Spinal cord (tissue), 10 donors: ENCODE data around the gene RHNO1. TPM values are rescaled to one million over a fixed set of nuclear protein-coding genes. Genes with fewer than 3 reads are reported as not detected.

Experiments
- DNase-seq, 6 donors: peaks; one replicate each; pipeline versions ENCODE4 v3.0.0 to v3.0.0-alpha.2; 2013 to 2015; ENCODE audit warnings: low spot score in 6 of 6, low read depth in 4 of 6
- H3K27ac ChIP-seq: one replicate; pipeline ENCODE4 v1.5.1; 2013; ENCODE audit warnings: low read depth, low read length, control low read depth
- H3K27me3 ChIP-seq: one replicate; pipeline ENCODE4 v1.6.1; 2013; ENCODE audit warnings: low read length; ENCODE audit not compliant: control insufficient read depth, insufficient read depth
- H3K36me3 ChIP-seq: one replicate; pipeline ENCODE4 v1.6.1; 2013; ENCODE audit warnings: low read length; ENCODE audit not compliant: control insufficient read depth, insufficient read depth
- H3K4me1 ChIP-seq: one replicate; pipeline ENCODE4 v1.6.1; 2013; ENCODE audit warnings: low read length; ENCODE audit not compliant: control insufficient read depth, insufficient read depth
- H3K4me3 ChIP-seq: one replicate; pipeline ENCODE4 v1.5.1; 2013; ENCODE audit warnings: low read depth, low read length, control low read depth
- H3K9me3 ChIP-seq: one replicate; pipeline ENCODE4 v1.6.1; 2013; ENCODE audit warnings: low read length; ENCODE audit not compliant: control insufficient read depth, insufficient read depth
- WGBS: methylation state at CpG from one replicate; pipeline ENCODE4 v1.1.5; 2013; ENCODE audit warnings: missing lambda C conversion rate; ENCODE audit not compliant: insufficient coverage; 5-methylcytosine and 5-hydroxymethylcytosine counted together
- polyA plus RNA-seq, 2 donors: library from polyadenylated mRNA; unstranded; fragments of 120-200 nt; gene quantifications; one replicate each; pipeline ENCODE4 v1.2.1, GENCODE V29; 2013; ENCODE audit not compliant: insufficient read length in 2 of 2
- total RNA-seq, 2 donors: library from RNA; depleted of rRNA in 1 of 2; stranded (reverse); fragments of 120-200 nt in 1 of 2; fragments of >200 nt in 1 of 2; gene quantifications; one replicate each; pipeline versions ENCODE4 v1.2.3 to v1.2.4, GENCODE V29; 2013 to 2014
- donor health status: healthy.

Gene RHNO1
- total and polyA plus RNA-seq, 4 donors, result 31.2 to 59.9 (median 44.6) TPM

DNA sequence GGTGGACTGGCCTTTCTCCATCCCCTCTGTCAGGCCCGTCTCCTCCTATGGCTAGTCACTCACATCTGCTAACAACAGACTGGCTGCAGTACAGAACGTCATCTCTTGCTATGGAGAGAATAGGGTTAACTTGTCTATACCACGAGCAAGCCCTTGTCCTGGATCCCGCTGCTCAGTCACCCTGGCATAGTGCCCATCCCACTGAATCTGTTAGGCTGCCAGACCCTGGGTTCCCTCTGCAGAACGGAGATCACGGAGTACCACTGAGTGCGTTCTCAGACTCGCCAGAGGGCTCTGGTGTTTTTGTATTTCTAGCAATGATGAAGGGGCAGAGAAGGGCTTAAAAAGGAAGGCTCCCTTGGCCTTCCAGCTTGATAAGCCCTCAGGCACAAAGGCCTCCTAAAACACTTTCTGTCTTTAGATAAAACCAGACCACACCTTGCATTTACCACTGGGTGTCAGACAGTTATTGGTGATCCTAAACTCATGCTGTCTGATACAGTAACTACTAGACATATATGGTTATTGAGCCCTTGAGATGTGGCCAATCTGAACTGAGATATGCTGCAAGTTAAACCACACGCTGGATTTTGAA, 35.9 kb upstream of the RHNO1 start:
- Histone ChIP-seq H3K36me3 (no peaks in the 10 kb centered on the region), H3K4me3 (no peak overlapping the region), H3K27me3 (no peaks in the 10 kb centered on the region), H3K4me1 (peaks cover 28% of the 10 kb centered on the region), H3K9me3 (no peaks in the 10 kb centered on the region), H3K27ac (peak overlapping the region; percentile 57)
- DNase-seq, result peak in 2 of 6 donors; percentile 49 to 50
- WGBS, result 4% methylated on average over 6 of the region's 9 CpGs

DNA sequence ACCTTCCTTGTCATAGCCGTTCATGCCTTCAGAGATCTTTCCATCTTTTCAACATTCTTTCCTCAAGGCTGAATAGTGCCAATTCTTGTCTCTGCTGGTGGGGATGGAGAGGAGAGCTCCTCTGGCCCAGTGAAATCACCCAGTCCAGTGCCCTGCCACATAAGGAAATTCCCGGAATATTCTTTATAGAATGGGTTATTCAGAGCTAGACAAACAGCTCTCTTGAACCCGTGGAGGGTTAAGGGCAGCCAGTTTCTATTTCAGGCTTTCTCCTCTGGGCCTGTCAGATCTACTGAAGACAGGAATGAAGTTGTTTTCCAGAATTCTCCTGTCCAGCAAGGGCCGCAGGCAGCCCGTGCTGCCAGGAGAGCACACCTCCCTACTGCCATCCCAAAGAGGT, 34.1 kb upstream of the RHNO1 start:
- Histone ChIP-seq H3K36me3 (no peaks in the 10 kb centered on the region), H3K9me3 (no peaks in the 10 kb centered on the region), H3K4me1 (peaks cover 33% of the 10 kb centered on the region), H3K27ac (peak overlapping the region; percentile 83), H3K27me3 (no peaks in the 10 kb centered on the region), H3K4me3 (no peak overlapping the region)
- DNase-seq, result no peak
- WGBS, result 90% methylated on average over 4 of the region's 5 CpGs

GRCh38 chr12:2844786-2845185, 32.2 kb upstream of the RHNO1 start:
- Histone ChIP-seq H3K36me3 (no peaks in the 10 kb centered on the region), H3K9me3 (no peaks in the 10 kb centered on the region), H3K27me3 (no peaks in the 10 kb centered on the region), H3K27ac (peak overlapping the region; percentile 69), H3K4me1 (peaks cover 33% of the 10 kb centered on the region), H3K4me3 (no peak overlapping the region)
- no peak for DNase-seq
- 87% methylated on average over 8 of the region's 9 CpGs for WGBS

GRCh38 chr12:2845280-2845679, 31.7 kb upstream of the RHNO1 start:
- H3K36me3 ChIP-seq, result no peaks in the 10 kb centered on the region
- peaks cover 33% of the 10 kb centered on the region for H3K4me1 ChIP-seq
- no peaks in the 10 kb centered on the region for H3K27me3 ChIP-seq
- H3K27ac ChIP-seq, result peak overlapping the region; percentile 69
- peak in 1 of 6 donors; percentile 34 for DNase-seq
- H3K4me3 ChIP-seq, result no peak overlapping the region
- 34% methylated on average over 3 of the region's 6 CpGs for WGBS
- no peaks in the 10 kb centered on the region for H3K9me3 ChIP-seq

- Histone ChIP-seq H3K9me3 (no peaks in the 10 kb centered on the region), H3K4me1 (peaks cover 6% of the 10 kb centered on the region), H3K27ac (no peak overlapping the region), H3K4me3 (no peak overlapping the region), H3K27me3 (no peaks in the 10 kb centered on the region), H3K36me3 (peaks cover 5% of the 10 kb centered on the region)
- no CpG with 5 or more reads among the region's 3 CpGs for WGBS
- no peak for DNase-seq
Observed at GRCh38 chr12:2851931-2852330, 25.1 kb upstream of the RHNO1 start.

- Histone ChIP-seq H3K36me3 (peaks cover 11% of the 10 kb centered on the region), H3K4me3 (no peak overlapping the region), H3K27me3 (no peaks in the 10 kb centered on the region), H3K27ac (no peak overlapping the region), H3K4me1 (peaks cover 6% of the 10 kb centered on the region), H3K9me3 (no peaks in the 10 kb centered on the region)
- 2% methylated on average over 8 of the region's 11 CpGs for WGBS
- peak in 4 of 6 donors; percentile 60 to 93 (median 77) for DNase-seq
Observed at GRCh38 chr12:2853626-2854025, 23.4 kb upstream of the RHNO1 start.

GRCh38 chr12:2854669-2855453, 22.2 kb upstream of the RHNO1 start:
- Histone ChIP-seq H3K4me3 (no peak overlapping the region), H3K4me1 (peaks cover 6% of the 10 kb centered on the region), H3K9me3 (no peaks in the 10 kb centered on the region), H3K27ac (no peak overlapping the region), H3K36me3 (peaks cover 20% of the 10 kb centered on the region), H3K27me3 (no peaks in the 10 kb centered on the region)
- WGBS, result 84% methylated on average over 20 of the region's 25 CpGs
- DNase-seq, result no peak

- peaks cover 6% of the 10 kb centered on the region for H3K4me1 ChIP-seq
- WGBS, result 87% methylated on average over 7 of the region's 7 CpGs
- DNase-seq, result no peak
- H3K9me3 ChIP-seq, result no peaks in the 10 kb centered on the region
- no peak overlapping the region for H3K27ac ChIP-seq
- no peak overlapping the region for H3K4me3 ChIP-seq
- peaks cover 20% of the 10 kb centered on the region for H3K36me3 ChIP-seq
- H3K27me3 ChIP-seq, result no peaks in the 10 kb centered on the region
Observed at GRCh38 chr12:2855546-2855945, 21.5 kb upstream of the RHNO1 start.

GRCh38 chr12:2856051-2856450, 21.0 kb upstream of the RHNO1 start:
- Histone ChIP-seq H3K4me1 (peaks cover 6% of the 10 kb centered on the region), H3K27ac (no peak overlapping the region), H3K36me3 (peaks cover 20% of the 10 kb centered on the region), H3K27me3 (no peaks in the 10 kb centered on the region), H3K4me3 (no peak overlapping the region), H3K9me3 (no peaks in the 10 kb centered on the region)
- no peak for DNase-seq
- WGBS, result no CpG with 5 or more reads among the region's 3 CpGs

DNA sequence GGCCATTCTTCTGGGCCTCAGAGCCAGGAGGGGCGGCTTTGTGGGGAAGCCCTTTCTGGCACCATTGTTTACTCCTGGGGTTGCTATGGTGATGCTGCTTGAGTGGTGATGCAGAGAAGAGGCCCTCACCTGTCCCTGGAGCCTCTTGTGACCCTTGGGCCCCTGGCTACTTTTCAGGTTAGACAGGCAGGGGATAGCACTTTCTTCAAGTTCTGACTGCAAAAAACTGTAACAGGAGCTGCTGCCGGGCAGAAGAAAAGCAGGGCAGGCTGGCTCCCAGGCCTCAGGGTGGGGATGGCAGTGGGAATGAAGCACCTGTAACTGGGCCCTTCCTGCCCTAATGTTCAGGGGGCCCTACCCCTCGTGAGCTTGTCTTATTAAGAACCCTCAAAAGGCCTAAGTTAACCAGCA, 20.0 kb upstream of the RHNO1 start, which contains the start of gene TEX52:
TEX52 (minus strand) TSS at position 19 of the 411 bp plus-strand sequence; CDS start at position 6, 13 bp downstream.
- 85% methylated on average over 3 of the region's 3 CpGs for WGBS
- no peak for DNase-seq
- Histone ChIP-seq H3K4me1 (peaks cover 6% of the 10 kb centered on the region), H3K27me3 (no peaks in the 10 kb centered on the region), H3K27ac (no peak within 1 kb of the TSS), H3K36me3 (peaks cover 20% of the 10 kb centered on the region), H3K4me3 (no peak within 1 kb of the TSS), H3K9me3 (no peaks in the 10 kb centered on the region)
